Measurements from ENCODE around the gene ATP5F1D. TPM values are rescaled to one million over a fixed set of nuclear protein-coding genes. Genes with fewer than 3 reads are reported as not detected.

Gene ATP5F1D
- total RNA-seq, 1 donor from 2014 or later: 15.7 TPM

DNA sequence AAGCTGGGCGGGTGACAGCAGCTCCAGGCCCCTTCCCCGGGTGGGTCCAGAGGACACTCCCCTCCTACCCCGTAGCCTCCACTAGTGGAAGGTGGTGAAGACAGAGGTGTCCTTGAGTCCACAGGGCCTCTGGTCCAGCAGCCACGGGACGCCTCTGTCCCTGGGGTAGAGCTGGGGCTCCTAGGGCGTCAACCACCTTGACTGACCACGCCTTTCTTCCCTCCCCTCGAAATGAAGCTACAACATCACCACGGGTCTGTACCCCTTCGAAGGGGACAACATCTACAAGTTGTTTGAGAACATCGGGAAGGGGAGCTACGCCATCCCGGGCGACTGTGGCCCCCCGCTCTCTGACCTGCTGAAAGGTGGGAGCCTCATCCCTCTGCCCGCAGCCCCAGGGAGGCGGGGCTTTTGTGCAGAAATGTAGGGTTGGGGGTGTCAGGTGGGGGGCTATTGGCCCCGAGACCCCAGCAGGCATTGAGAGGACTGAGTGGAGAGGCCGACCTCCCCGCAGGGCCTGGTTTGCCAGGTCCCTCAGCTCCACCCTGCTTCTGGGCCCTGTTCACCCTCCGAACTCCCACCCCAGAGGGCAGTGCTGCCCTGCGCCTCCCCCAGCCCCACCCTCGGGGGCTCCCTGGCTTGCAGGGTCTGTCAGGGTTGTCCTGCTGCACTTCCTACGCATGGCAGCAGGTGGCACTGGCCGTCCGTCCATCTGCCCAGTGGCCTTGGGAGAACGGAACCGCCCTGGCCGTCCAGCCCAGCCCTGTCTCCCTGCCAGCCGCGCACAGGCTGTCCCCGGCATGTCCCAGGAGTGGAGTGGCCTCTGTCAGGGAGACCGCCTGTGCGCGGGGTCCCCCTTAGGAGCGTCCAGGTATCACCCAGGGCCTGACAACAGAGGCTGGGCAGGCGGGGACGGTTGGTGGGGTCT is 20.3 kb upstream of the ATP5F1D start:
- DNase-seq (ENCODE audit: low read depth in 2 of 2): peak; percentile 76 to 86

DNA sequence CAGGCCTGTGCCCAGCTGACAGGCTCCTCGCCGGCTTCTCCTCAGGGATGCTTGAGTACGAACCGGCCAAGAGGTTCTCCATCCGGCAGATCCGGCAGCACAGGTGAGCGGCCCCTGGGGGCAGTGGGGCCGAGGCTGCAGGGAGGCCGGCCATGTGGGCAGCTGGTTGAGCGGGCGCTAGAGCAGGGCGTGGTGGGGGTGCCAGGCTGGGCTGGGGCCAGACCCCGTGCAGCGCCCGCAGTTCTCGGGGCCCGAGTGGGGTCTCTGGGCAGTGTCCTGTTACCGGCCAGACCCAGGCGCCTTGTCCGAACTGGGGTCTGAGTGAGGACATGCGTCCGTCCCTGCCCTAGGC is 19.7 kb upstream of the ATP5F1D start:
- no peak for DNase-seq (ENCODE audit: low read depth in 2 of 2)

DNA sequence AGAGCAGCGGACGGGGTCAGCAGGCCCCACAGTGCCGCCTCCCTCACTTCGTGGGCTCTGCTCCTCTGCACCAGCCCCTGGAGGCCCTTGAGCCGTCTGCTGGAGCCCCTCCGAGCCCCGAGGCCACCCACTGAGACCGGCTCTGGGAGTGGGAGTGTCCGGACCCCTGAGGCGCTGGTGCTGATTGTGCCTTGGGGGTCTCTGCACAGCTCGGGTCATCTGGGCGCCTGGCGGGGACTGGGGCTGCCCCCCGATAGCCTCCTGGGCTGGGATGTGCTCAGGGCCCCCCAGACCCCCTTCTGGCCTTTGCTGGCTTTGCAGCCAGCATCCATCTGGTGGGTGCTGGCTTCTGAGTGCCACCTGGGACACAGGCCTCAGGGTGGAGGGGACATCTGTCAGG is 19.2 kb upstream of the ATP5F1D start:
- no peak for DNase-seq (ENCODE audit: low read depth in 2 of 2)

DNA sequence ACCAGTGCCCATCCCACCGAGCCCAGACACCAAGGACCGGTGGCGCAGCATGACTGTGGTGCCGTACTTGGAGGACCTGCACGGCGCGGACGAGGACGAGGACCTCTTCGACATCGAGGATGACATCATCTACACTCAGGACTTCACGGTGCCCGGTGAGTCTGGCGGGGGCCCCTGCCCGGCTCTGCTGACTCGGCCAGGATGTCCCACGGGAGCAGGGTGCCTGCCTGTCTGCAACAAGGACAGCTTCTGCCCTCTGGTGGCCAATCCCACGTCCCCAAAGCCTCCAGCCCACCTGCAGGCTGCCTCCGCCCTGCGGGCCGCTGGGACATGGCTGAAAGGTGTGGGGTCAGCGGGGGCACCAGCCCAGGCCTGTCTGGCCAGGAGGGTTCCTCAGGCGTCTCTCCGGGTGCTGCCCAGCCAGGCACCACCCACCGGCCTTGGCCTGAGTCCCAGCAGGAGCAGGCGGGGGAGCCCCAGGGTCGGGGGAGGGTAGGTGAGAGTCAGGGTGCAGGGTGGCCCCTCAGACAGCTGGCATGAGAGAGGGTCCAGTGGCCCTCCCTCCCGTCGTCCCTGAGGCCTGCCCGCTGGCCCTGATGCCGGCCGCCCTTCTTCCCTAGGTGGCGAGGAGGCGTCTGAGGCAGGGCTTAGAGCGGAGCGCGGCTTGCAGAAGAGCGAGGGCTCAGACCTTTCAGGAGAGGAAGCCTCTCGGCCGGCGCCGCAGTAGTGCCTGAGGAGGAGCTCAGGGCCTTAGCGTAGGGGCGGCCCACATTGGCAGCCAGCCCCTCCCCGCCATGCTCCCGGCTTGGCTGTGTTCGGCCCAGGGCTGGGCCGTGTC is 18.3 kb upstream of the ATP5F1D start:
- DNase-seq (ENCODE audit: low read depth in 2 of 2): peak; percentile 60 to 78

DNA sequence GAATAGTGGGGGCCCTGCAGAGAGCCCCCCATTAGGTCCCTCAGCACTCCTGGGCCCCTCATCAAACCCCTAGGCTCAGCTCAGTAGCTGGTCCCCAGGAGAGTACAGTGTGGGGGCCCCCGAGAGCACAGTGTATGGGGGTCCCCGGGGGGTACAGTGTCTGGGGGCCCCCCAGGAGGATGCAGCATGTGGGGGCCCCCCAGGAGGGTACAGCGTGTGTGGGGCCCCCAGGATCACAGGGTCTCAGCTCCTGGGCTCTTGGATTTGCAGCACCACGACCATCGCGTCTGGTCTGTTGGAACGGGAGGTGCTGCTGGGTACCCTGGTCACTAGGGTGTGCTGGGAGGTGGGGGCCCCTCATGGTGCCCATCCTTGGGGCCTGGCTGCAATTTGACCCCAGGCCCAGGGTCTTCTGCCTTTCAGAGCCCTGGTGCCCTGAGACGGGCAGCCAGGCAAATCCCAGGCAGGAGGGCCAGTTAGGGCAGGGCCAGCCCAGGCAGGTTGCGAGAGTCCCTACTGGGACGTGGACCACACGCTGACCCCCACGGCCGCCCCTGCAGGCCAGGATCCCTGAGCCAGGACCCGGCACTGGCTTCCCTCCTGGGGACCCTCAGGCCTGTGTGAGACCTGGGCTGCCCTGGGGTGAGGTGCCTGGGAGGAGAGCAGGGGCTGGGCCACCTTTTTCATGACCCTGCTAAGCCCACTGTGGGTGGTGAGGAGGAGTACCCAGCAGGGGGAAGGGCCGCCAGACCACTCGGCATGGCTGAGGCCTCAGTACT is 17.3 kb upstream of the ATP5F1D start:
- no peak for DNase-seq (ENCODE audit: low read depth in 2 of 2)

DNA sequence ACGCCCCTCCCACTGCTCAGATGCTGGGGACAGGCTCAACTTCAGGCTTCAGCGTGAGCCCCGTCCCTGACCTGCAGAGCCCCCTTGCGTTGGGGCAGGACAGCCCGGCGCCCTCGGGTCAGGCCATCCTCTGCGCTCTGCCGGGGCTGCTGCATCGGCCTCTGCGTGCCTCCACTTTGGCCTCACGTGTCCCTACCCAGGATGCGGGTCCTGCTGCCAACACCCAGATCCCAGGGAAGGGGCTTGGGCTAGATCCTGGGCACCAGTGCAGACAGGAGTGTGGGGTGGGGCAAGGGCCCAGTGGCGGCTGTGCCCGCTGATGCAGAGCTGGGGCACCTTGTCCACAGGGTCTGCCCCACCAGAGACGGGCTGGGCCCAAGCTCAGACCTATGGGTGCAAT is 16.7 kb upstream of the ATP5F1D start:
- DNase-seq (ENCODE audit: low read depth in 2 of 2): no peak

DNA sequence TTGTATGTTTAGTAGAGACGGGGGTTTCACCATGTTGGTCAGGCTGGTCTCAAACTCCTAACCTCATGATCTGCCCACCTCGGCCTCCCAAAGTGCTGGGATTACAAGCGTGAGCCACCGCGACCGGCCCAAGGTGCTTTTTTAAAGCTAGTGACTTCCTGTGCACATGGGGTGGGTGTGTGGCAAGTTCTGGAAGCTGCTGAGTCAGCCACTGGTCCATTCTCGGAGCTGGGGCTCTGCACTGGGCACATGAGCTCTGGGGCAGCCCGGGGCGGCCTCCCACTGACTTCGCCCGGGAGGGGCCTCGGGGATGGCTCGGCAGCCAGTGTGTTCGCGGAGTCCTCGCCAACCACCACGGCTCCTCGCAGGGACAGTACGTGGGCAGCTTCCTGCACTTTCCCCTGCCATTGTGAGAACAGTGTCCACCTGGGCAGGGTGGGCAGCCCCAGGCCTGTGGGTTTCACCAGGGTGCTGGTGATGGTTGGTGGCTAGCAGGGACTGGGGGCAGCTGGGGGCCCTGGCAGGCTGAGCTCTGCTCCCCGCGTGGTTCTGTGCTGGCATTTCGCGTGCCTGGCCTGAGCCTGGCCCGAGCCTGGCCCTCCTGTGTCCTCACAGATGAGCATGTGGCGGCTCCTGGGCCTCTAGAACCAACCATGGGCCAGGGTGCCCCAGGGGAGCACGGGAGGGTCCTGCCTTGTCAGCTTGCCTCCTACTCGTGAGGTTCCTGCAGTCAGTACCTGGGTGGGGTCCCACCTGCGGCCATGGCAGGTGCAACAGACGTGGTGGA is 15.9 kb upstream of the ATP5F1D start:
- DNase-seq (ENCODE audit: low read depth in 2 of 2): no peak

DNA sequence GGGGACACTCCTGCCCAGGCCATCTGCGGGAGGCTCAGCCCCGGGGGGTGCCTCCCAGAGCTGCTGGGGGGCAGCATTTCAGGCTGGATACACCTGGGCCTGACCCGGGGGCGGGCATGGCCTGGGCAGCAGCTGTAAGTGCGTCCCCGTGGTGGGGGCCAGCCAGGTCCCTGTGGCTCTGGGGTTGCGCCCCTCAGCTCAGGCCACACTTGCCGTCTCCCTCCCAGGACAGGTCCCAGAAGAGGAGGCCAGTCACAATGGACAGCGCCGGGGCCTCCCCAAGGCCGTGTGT is 15.4 kb upstream of the ATP5F1D start:
- no peak for DNase-seq (ENCODE audit: low read depth in 2 of 2)

DNA sequence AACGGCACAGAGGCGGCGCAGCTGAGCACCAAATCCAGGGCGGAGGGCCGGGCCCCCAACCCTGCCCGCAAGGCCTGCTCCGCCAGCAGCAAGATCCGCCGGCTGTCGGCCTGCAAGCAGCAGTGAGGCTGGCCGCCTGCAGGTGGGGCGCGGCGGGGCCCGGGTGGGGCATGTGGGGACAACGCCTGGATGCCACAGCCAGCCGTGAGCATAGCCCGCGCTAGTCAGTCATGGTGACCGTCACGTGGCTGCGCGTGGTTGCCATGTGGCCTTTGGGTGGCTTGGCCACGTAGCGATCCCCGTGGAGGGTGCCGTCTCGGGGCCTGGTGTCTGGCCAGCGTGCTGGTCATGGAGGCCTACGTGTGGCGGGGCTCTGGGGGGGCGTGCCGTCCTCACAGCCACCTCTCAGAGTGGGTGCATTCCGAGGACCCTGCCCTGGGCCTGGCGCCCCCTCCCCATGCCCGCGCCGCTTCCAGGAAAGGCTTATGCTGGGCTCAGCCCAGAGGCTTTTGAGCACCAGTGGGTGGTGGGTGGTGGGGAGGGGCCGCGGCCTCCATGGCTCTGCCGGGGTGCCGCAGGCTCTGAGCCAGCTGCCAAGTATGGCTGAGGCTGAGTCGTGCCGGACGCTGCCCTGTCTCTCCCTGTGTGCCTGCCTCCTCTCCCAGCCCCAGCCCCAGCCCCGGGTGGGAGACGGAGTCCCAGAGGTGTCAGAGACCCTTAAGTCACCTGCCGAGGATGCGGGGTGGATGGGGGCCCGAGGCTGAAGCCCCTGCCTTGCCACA is 14.8 kb upstream of the ATP5F1D start:
- DNase-seq (ENCODE audit: low read depth in 2 of 2): no peak

DNA sequence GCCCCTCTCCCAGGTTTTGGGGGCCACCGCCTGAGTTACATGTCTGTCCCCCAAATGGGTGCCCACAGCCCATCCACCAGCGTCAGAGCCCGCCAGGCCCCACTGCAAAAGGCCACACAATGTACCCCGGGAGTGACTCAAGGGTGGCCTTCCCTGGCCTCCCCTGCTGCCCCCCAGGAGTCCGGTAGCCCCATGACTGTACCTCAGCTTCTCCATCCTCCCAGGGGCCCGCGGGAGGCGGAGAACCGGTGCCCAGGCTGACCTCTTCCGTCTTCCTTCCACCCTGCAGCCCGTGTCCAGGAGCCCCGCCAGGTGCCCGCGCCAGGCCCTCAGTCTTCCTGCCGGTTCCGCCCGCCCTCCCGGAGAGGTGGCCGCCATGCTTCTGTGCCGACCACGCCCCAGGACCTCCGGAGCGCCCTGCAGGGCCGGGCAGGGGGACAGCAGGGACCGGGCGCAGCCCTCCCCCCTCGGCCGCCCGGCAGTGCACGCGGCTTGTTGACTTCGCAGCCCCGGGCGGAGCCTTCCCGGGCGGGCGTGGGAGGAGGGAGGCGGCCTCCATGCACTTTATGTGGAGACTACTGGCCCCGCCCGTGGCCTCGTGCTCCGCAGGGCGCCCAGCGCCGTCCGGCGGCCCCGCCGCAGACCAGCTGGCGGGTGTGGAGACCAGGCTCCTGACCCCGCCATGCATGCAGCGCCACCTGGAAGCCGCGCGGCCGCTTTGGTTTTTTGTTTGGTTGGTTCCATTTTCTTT is 14.1 kb upstream of the ATP5F1D start:
- DNase-seq (ENCODE audit: low read depth in 2 of 2): no peak

DNA sequence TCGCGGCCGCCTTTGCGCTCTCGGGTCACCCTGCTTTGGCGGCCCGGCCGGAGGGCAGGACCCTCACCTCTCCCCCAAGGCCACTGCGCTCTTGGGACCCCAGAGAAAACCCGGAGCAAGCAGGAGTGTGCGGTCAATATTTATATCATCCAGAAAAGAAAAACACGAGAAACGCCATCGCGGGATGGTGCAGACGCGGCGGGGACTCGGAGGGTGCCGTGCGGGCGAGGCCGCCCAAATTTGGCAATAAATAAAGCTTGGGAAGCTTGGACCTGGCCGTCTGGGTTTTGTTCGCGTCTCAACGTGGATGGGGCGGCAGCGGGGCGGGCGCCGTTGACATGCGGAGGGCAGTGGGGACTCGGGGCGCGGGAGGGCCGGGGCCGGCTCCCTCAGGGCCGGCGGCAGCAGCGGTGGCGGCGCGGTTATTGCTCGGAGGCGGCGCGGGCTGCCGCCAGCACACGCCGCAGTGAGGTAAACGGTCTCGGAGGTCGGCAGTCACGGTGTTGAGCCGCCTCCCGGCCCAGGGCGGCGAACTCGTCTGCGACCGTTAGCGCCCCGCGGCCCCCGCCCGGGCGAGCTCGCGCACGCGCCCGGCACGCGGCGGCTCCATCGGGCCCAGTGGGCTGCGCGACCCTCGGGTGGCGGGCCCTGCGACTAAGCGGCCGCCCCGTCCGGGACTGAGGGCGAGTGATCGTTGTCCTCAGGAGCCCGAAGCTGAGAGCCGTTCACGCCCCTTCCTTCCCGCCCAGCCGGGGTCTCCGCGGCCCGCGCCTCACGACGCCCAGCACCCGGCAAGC is 13.2 kb upstream of the ATP5F1D start:
- no peak for DNase-seq (ENCODE audit: low read depth in 2 of 2)

DNA sequence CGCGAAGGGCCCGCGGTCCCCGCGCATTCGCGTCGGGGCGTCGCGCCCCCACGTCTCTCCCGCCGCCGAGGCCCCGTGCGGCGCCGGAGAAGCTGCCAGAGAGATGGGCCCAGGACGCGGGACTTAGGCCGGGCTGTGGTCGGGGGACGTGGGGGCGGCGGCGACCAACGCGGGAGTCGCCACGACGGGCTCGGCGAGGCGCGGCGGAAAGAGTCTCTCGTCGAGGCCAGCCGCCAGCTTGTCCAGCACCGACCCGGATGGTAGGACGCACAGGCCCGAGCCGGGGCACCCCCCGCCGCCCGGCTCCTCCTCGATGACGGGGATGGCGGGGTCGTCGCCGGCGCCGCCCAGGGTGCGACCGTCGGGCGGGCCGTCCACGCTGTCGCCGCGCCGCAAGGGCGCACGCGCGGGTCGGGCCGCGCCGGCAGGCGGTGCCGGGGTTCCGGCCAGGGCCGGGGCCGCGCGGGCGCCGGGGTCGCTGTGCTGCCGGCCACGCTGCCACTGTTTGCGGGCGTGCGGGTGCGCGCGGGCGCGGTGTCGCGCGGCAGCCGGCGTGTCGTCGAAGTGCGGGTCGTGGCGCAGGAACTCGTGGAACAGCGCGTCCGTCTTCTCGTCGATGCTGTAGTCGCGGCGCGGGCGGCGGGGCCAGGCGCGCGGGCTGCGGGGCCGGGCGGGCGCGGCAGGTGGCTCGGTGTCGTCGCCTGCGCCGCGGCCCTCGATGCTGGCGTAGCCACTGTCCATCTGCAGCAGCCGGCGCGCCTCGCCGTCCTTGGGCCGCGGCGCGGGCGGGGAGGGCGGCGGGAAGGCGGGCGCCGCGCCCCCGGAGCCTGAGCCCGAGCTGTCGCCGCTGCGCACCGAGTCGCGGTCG is 12.3 kb upstream of the ATP5F1D start:
- no peak for DNase-seq (ENCODE audit: low read depth in 2 of 2)

DNA sequence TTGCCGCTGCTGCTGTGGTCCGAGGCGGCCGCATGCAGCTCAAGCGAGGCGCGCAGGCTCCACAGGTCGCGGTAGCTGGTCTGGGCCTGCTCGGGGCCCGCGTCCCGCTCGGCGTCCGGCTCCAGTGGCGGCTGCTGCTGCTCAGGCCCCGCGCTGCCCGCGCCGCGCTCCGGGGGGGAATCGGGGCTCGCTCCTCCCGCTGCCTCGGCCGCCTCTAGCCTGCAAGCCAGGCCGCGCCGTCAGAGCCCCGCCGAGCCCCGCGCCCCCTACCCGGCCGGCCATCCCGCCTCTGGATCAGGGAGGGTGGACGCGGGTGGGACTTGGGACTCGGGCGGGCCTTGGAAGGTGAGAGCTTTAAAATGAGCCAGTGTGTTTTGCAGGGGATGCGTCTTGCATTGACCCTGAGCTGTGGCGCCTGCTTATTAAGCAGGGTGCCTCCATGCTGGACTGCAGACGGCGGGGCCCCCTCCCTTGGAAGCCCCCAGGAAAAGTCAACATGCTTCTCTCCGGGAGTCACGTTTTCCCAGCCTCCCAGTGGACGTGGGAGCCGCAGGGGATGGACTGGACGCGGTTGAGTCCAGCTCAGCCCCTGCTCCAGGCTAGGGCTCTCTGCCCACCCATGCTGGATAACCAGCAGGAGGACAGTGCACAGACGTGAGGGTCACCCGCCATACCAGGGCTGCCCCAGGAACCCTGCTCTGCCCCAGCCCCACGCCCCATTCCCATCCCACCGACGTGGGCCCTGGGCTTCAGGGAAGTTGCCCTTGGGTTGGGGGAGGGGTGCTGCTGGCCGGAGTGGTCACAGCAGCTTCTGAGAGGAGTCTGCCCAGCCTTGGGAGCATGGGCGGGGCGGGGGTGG is 11.4 kb upstream of the ATP5F1D start:
- no peak for DNase-seq (ENCODE audit: low read depth in 2 of 2)

DNA sequence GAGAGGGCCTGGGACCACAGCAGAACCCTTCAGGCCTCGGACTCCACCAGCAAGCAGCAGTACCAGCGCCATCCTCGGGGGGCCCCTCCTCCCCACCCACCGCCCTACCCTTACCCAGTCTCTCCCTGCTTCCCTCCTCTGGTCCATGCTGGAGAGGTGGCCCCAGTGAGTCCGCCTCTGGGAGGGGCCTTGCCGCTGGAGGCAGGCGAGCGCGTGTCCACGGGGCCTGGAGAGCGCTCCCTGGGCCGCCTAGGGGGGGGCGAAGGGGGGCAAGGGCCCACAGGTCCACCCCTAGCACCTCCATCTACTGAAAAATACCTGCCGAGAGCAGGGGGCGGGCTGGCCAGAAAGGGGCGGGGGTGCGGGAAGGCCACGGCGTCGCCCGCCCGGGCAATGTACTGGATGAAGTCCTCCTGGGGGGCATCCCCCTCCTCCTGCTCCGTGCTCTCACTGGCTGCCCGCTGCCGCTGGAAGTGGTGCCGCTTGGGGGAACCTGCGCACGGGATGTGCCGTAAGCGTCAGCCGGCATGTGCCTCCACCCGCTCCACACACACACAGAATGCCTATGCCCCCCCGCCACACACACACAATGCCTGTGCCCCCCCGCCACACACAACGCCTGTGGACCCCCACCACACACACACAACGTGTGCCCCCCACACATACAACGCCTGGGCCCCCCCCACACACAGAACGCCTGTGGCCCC is 10.6 kb upstream of the ATP5F1D start:
- DNase-seq (ENCODE audit: low read depth in 2 of 2): no peak

DNA sequence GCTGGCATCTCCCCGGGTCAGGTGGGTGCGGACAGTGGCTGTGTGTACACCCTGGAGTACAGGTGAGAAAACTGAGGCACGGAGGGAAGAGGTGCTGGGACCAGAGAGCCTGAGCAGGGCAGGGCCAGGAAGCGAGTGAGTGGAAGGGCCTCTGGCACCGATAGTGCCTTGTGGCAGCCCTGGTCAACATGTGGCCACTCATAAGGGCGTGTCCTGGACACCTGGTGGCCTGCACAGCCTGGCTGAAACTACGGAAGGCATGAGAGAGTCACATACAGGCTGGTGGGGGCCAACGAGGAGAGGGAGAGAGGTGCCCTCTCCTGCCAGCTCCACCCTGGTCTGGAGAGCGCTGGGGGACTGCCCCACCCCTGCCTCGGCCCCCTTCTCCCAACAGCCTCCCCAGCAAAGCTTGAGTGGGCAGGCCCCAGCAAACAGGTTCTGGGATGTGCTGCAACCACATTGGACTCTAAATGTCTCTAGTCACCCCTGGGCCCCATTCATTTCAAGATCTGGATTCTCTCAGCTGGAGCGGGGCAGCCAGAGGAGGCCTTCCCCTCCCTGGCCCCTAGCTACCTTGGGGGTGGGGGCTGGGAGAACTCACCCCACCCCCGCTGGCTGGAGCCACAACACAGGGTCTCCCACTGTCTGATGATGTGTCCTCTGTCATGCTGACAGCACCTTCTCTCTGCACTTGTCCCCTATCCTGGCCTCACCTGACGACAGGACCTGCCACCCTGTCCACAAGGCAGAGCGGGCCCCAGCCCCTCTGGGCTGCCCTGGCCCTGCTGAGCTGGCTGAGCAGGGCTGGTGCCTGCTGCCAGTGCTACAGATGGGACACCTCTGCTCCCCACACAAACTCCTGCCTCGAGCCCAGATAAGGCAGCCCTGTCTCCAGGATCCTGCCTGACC is 9.6 kb upstream of the ATP5F1D start:
- DNase-seq (ENCODE audit: low read depth in 2 of 2): no peak

All from lung microvascular endothelial cell (primary cell).